Caco-2 (cell line): ENCODE measurements around the gene HOXB4. TPM values are rescaled to one million over a fixed set of nuclear protein-coding genes. Genes with fewer than 3 reads are reported as not detected.

Experiments used
- BruUV-seq: library from RNA; stranded (reverse); fragments of 400-500 nt; replicated peaks from 2 replicates; lab custom pipeline; 2021; lab: Mats Ljungman, UMichigan
- CTCF ChIA-PET: fragments of 300-600 bp; sonication (Branson Sonifier 250); formaldehyde crosslinking; loops from one replicate; lab custom pipeline; 2022; ENCODE audit warnings: antibody characterized with exemption; lab: Charles Lee
- POLR2A ChIA-PET: fragments of 300-600 bp; sonication (Branson Sonifier 250); formaldehyde crosslinking; loops from one replicate; lab custom pipeline; 2022; ENCODE audit warnings: antibody characterized with exemption; lab: Charles Lee
- DNase-seq, 2 experiments: peaks; one replicate each; pipeline versions ENCODE4 v3.0.0 to v3.0.0-alpha.2; 2020 to 2022
- H3K27me3 ChIP-seq: replicated peaks from 2 replicates; pipeline ENCODE4 v1.6.0; 2011; ENCODE audit warnings: low read length; ENCODE audit not compliant: control insufficient read depth, insufficient read depth
- H3K36me3 ChIP-seq: 2 replicates; pipeline ENCODE4 v1.5.1; 2011; ENCODE audit warnings: low read length; ENCODE audit not compliant: control insufficient read depth, insufficient read depth
- H3K4me1 ChIP-seq: fragments of 250-450 bp; sonication (Bioruptor Pico); 2 replicates; pipeline ENCODE4 v1.5.1; 2020; ENCODE audit warnings: mild to moderate bottlenecking
- H3K4me3 ChIP-seq: 2 replicates; pipeline ENCODE4 v1.5.1; 2011; ENCODE audit warnings: low read depth, mild to moderate bottlenecking, control low read depth, low read length
- H3K9me3 ChIP-seq: fragments of 250-450 bp; sonication (Bioruptor Pico); 2 replicates; pipeline ENCODE4 v1.5.1; 2020; ENCODE audit warnings: mild to moderate bottlenecking, moderate library complexity
- H3K27ac Mint-ChIP-seq: one replicate; pipeline ENCODE4 v1.8.0; 2022; ENCODE audit warnings: mixed read lengths; ENCODE audit not compliant: unreplicated experiment
- H3K27me3 Mint-ChIP-seq: one replicate; pipeline ENCODE4 v1.8.0; 2022; ENCODE audit warnings: mixed read lengths; ENCODE audit not compliant: insufficient read depth, unreplicated experiment
- H3K36me3 Mint-ChIP-seq: one replicate; pipeline ENCODE4 v1.8.0; 2022; ENCODE audit warnings: mild to moderate bottlenecking, mixed read lengths; ENCODE audit not compliant: insufficient read depth, unreplicated experiment
- H3K4me1 Mint-ChIP-seq: one replicate; pipeline ENCODE4 v1.8.0; 2022; ENCODE audit warnings: low read depth, mixed read lengths; ENCODE audit not compliant: unreplicated experiment
- H3K4me3 Mint-ChIP-seq: one replicate; pipeline ENCODE4 v1.8.0; 2022; ENCODE audit warnings: mild to moderate bottlenecking, moderate library complexity, mixed read lengths; ENCODE audit not compliant: unreplicated experiment
- H3K9me3 Mint-ChIP-seq: one replicate; pipeline ENCODE4 v1.8.0; 2022; ENCODE audit warnings: mixed read lengths; ENCODE audit not compliant: unreplicated experiment
- intact Hi-C: fragments of 100-400 bp; cut with micrococcal nuclease; formaldehyde crosslinking; loops from one replicate; pipeline ENCODE4 v1.10.0; 2022; ENCODE audit not compliant: unreplicated experiment
- total RNA-seq: library from RNA; stranded (reverse); gene quantifications from 2 replicates; pipeline ENCODE4 v1.2.3, GENCODE V29; 2022
- TF ChIP-seq, protein P1 (sequence below), 2 experiments: fragments of 200-600 bp in 1 of 2; IDR thresholded peaks; 1 replicate in 1 of 2; 2 replicates in 1 of 2; pipeline versions ENCODE4 v1.5.1 to v1.8.0; 2011 to 2022; ENCODE audit warnings: antibody characterized with exemption in 1 of 2, control low read depth in 1 of 2, inconsistent platforms in 1 of 2, low read depth in 1 of 2, low read length in 1 of 2, mild to moderate bottlenecking in 1 of 2, moderate library complexity in 1 of 2; ENCODE audit not compliant: insufficient read depth in 1 of 2, severe bottlenecking in 1 of 2, unreplicated experiment in 1 of 2

Gene HOXB4
- total RNA-seq, 1 experiment from 2014 or later, result 3.4 TPM

DNA sequence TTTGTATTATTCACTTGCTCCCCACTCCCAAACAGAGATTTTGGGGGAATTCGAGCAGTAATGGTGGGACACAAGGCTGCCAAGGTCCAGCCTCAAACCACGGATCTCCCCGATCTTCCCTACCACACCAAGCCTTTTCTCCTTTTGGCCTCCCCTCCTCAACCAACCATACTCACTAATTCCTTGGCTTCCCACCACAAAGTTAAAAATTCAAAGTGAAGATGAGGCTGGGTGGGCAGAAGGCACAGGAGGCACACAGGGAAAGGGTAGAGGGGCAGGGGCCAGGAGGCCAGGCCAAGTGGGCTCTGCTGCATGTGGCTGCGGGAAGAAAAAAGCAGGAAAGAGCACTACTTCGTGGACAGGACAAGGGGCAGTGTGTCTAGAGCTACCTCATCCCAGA is 15.2 kb downstream of the HOXB4 start:
- POLR2A ChIA-PET, result interaction anchor here (0.5 to 0.6 kb wide), 2 partner anchors 53 to 81 kb away, joined by 3 to 4 read pairs; no protein-coding TSS in a partner anchor
- no peaks in the 10 kb centered on the region for H3K36me3 ChIP-seq
- intact Hi-C loops, result no loop called here
- H3K9me3 ChIP-seq, result no peaks in the 10 kb centered on the region
- no peak overlapping the region for H3K4me3 ChIP-seq
- TF ChIP-seq, protein P1, sequence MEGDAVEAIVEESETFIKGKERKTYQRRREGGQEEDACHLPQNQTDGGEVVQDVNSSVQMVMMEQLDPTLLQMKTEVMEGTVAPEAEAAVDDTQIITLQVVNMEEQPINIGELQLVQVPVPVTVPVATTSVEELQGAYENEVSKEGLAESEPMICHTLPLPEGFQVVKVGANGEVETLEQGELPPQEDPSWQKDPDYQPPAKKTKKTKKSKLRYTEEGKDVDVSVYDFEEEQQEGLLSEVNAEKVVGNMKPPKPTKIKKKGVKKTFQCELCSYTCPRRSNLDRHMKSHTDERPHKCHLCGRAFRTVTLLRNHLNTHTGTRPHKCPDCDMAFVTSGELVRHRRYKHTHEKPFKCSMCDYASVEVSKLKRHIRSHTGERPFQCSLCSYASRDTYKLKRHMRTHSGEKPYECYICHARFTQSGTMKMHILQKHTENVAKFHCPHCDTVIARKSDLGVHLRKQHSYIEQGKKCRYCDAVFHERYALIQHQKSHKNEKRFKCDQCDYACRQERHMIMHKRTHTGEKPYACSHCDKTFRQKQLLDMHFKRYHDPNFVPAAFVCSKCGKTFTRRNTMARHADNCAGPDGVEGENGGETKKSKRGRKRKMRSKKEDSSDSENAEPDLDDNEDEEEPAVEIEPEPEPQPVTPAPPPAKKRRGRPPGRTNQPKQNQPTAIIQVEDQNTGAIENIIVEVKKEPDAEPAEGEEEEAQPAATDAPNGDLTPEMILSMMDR (IDR thresholded peaks at IDR 0.05; ENCODE audit: insufficient read depth in 1 of 2, low read depth in 1 of 2, low read length in 1 of 2, severe bottlenecking in 1 of 2, unreplicated experiment in 1 of 2), result no peak
- H3K4me1 ChIP-seq, result peaks cover 8% of the 10 kb centered on the region; the same call in 1 of the 2 replicates
- CTCF ChIA-PET, result interaction anchor here (0.5 to 1.0 kb wide), 2 partner anchors 30 to 41 kb away, joined by 3 read pairs; no protein-coding TSS in a partner anchor
- no peak overlapping the region for H3K4me3 Mint-ChIP-seq
- no peak overlapping the region for H3K27ac Mint-ChIP-seq
- no peaks in the 10 kb centered on the region for H3K4me1 Mint-ChIP-seq
- no peaks in the 10 kb centered on the region for H3K9me3 Mint-ChIP-seq
- H3K36me3 Mint-ChIP-seq, result no peaks in the 10 kb centered on the region
- no peaks in the 10 kb centered on the region for H3K27me3 Mint-ChIP-seq
- BruUV-seq, result no TSS peak
- DNase-seq, result no peak
- H3K27me3 ChIP-seq, result no peaks in the 10 kb centered on the region

- Histone ChIP-seq H3K4me1 (peaks cover 3% of the 10 kb centered on the region; the same call in 1 of the 2 replicates), H3K27me3 (no peaks in the 10 kb centered on the region), H3K4me3 (no peak overlapping the region), H3K36me3 (no peaks in the 10 kb centered on the region), H3K9me3 (no peaks in the 10 kb centered on the region)
- Mint-ChIP-seq H3K27me3 (no peaks in the 10 kb centered on the region), H3K4me1 (no peaks in the 10 kb centered on the region), H3K36me3 (no peaks in the 10 kb centered on the region), H3K27ac (no peak overlapping the region), H3K9me3 (no peaks in the 10 kb centered on the region), H3K4me3 (no peak overlapping the region)
- BruUV-seq, result no TSS peak
- intact Hi-C loops, result no loop called here
- CTCF ChIA-PET, result interaction anchor here (0.5 to 1.0 kb wide), 2 partner anchors 30 to 40 kb away, joined by 3 read pairs; no protein-coding TSS in a partner anchor
- TF ChIP-seq, protein P1 (IDR thresholded peaks at IDR 0.05; ENCODE audit: insufficient read depth in 1 of 2, low read depth in 1 of 2, low read length in 1 of 2, severe bottlenecking in 1 of 2, unreplicated experiment in 1 of 2), result peak; percentile 54 to 67
- POLR2A ChIA-PET, result interaction anchor here (0.6 kb wide), 1 partner anchor 52 kb away, joined by 4 read pairs; no protein-coding TSS in a partner anchor
- peak in 1 of 2 experiments; percentile 60 for DNase-seq
Observed at GRCh38 chr17:48561884-48562810, 16.0 kb downstream of the HOXB4 start.
